ENCODE data around the gene ARF1. TPM values are rescaled to one million over a fixed set of nuclear protein-coding genes. Genes with fewer than 3 reads are reported as not detected.

Gene ARF1
- total RNA-seq, 1 experiment from 2014 or later, result 413 TPM

GRCh38 chr1:228141226-228142044, 58.9 kb downstream of the ARF1 start:
- Histone ChIP-seq H3K4me3 (peak overlapping the region; percentile 74), H3K27me3 (0 out of 2 replicates have a peak, but pooled peaks cover 4% of the 10 kb centered on the region), H3K9me3 (no peaks in the 10 kb centered on the region), H3K36me3 (peaks cover 44% of the 10 kb centered on the region)
- peak; percentile 88 for DNase-seq

GRCh38 chr1:228142155-228142691, 59.7 kb downstream of the ARF1 start:
- Histone ChIP-seq H3K9me3 (no peaks in the 10 kb centered on the region), H3K36me3 (peaks cover 52% of the 10 kb centered on the region), H3K27me3 (no peaks in the 10 kb centered on the region), H3K4me3 (peak overlapping the region; percentile 74)
- peak; percentile 56 for DNase-seq

DNA sequence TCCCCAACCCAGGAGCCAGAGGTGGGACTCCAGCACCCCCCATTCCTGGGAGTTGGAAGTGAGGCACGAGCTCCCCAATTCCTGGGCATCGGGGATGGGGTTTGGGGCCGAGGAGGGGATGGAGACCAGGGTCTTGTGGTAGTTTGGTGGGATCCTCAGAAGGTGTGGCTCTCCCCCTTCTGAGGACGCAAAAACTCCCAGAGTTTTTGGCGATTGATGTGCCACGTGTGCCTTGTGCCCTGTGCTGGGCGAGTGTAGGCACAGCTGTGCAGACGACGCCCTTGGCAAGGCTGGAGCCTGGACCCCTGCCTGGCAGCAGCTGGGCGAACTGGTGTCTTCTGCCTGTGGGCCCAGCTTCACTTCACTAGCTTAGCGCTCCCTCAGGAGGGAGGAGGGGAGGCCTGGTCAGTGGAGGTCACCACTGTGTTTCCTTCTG, 60.2 kb downstream of the ARF1 start:
- Histone ChIP-seq H3K4me3 (peak overlapping the region; percentile 74), H3K27me3 (no peaks in the 10 kb centered on the region), H3K36me3 (peaks cover 56% of the 10 kb centered on the region), H3K9me3 (no peaks in the 10 kb centered on the region)
- peak; percentile 65 for DNase-seq

- H3K9me3 ChIP-seq, result no peaks in the 10 kb centered on the region
- DNase-seq, result no peak
- H3K4me3 ChIP-seq, result no peak overlapping the region
- H3K27me3 ChIP-seq, result no peaks in the 10 kb centered on the region
- peaks cover 64% of the 10 kb centered on the region for H3K36me3 ChIP-seq
Observed at GRCh38 chr1:228143480-228144192, 61.1 kb downstream of the ARF1 start.

DNA sequence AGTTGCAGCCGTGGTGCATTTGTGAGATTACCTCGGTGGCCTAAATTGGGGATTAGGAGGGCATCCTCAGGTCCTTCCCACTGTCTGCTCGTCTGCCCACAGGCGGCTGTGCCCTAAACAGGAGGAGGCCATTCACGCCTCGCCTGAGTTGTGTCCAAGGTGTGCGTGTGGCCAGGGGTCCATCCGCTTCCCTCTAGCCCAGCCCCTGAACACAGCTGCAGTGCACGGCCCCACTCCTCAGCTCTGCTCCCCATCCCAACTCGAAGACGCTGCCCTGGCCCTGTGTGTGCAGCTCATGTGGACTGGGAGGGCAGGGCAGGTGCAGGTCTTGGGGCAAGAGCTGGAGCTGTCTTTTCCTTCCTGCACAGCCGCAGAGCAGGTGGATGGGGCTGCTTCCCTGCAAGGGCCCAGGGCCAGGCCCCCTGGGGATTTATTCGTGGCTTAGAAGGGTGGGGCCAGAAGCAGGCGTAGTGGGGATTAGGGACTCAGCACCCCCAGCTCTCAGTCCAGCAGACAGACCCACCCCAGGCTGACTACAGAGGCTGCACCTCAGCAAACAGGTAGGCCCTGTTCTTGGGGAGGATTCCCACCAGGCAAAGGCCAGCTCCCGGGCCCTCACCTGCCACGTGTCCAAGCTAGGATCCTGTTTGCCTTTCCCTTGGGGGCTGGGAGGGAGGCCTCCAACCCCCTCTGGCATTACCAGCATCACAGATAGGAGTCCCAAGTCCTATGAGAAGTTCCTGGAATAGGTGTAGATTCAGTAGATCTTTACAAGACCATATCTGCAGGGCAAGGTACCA, 61.9 kb downstream of the ARF1 start:
- no peaks in the 10 kb centered on the region for H3K27me3 ChIP-seq
- peaks cover 72% of the 10 kb centered on the region for H3K36me3 ChIP-seq
- no peaks in the 10 kb centered on the region for H3K9me3 ChIP-seq
- no peak for DNase-seq
- no peak overlapping the region for H3K4me3 ChIP-seq

DNA sequence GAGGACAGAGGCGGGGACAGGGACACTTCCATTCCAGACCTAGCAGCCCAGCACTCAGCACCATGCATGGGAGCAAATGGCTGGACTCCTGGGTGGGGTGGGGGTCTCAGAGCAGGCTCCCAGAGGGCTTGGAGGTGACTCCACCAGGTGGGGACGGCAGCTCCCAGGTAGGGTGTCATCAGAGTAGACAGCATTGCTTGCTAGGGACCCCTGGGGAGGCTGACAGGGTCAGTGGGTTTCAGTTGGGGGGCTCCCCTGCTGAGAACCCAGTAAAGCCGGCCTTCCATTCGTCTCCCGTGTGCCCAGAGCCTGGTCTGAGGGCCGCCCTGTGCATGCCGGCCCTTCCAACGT, 62.5 kb downstream of the ARF1 start:
- DNase-seq, result no peak
- H3K27me3 ChIP-seq, result no peaks in the 10 kb centered on the region
- peaks cover 78% of the 10 kb centered on the region for H3K36me3 ChIP-seq
- H3K4me3 ChIP-seq, result no peak overlapping the region
- H3K9me3 ChIP-seq, result no peaks in the 10 kb centered on the region

- no peak for DNase-seq
- H3K9me3 ChIP-seq, result no peaks in the 10 kb centered on the region
- no peak overlapping the region for H3K4me3 ChIP-seq
- no peaks in the 10 kb centered on the region for H3K27me3 ChIP-seq
- peaks cover 79% of the 10 kb centered on the region for H3K36me3 ChIP-seq
Observed at GRCh38 chr1:228145463-228146416, 63.2 kb downstream of the ARF1 start.

DNA sequence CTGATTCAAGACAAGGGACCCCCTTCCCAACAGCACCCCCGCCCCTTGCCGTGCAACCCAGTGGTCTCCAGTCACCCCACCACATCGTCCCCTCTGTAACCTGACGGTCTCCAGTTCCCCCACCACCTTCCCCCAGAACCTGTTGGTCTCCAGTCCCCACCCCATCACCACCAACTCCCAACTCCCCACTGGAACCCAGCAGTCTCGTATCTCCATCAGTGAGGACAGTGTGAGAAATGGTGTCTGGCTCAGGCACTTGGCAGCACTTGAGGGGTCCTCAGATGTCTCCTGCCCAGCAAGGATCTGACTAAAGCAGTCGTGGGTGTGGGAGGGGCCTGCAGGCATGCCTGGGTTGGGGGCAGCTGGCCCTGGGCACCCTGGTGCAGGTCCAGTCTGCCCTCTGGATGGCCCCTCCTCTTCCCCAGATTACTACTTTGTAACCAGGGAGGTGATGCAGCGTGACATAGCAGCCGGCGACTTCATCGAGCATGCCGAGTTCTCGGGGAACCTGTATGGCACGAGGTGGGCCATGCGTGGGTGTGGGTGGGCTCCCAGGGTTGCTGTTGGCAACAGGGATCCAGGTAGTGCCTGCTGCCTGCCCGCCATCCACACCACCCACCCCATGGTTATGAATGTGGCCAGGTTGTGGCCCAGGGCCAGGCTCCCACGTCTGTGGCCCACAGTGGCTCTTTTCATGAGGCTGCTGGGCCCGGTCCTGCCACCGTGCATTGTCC, 64.1 kb downstream of the ARF1 start:
- H3K27me3 ChIP-seq, result no peaks in the 10 kb centered on the region
- H3K9me3 ChIP-seq, result no peaks in the 10 kb centered on the region
- no peak for DNase-seq
- peaks cover 79% of the 10 kb centered on the region for H3K36me3 ChIP-seq
- H3K4me3 ChIP-seq, result no peak overlapping the region

- H3K4me3 ChIP-seq, result no peak overlapping the region
- DNase-seq, result no peak
- peaks cover 73% of the 10 kb centered on the region for H3K36me3 ChIP-seq
- no peaks in the 10 kb centered on the region for H3K27me3 ChIP-seq
- no peaks in the 10 kb centered on the region for H3K9me3 ChIP-seq
Observed at GRCh38 chr1:228147151-228147693, 64.7 kb downstream of the ARF1 start.

GRCh38 chr1:228147768-228148167, 65.3 kb downstream of the ARF1 start:
- Histone ChIP-seq H3K9me3 (no peaks in the 10 kb centered on the region), H3K27me3 (no peaks in the 10 kb centered on the region), H3K4me3 (no peak overlapping the region), H3K36me3 (peaks cover 67% of the 10 kb centered on the region)
- no peak for DNase-seq

- Histone ChIP-seq H3K9me3 (no peaks in the 10 kb centered on the region), H3K36me3 (peaks cover 62% of the 10 kb centered on the region), H3K4me3 (no peak overlapping the region), H3K27me3 (no peaks in the 10 kb centered on the region)
- DNase-seq, result no peak
Observed at GRCh38 chr1:228148196-228148861, 65.8 kb downstream of the ARF1 start.
